Thyroid gland (tissue), 4 donors: ENCODE measurements around the gene ALG12. TPM values are rescaled to one million over a fixed set of nuclear protein-coding genes. Genes with fewer than 3 reads are reported as not detected.

ENCODE experiments used
- DNase-seq, 2 donors: peaks; one replicate each; pipeline ENCODE4 v3.0.0-alpha.2; 2019
- H3K27ac ChIP-seq, 3 donors: fragments of 200-600 bp; sonication (generic); 1 replicate in 2 of 3; 2 replicates in 1 of 3; pipeline ENCODE4 v1.5.1; 2016 to 2019; ENCODE audit warnings: mild to moderate bottlenecking in 1 of 3, moderate library complexity in 1 of 3
- H3K27me3 ChIP-seq: fragments of 200-600 bp; sonication (generic); one replicate; pipeline ENCODE4 v1.5.1; 2019
- H3K36me3 ChIP-seq, 2 donors: fragments of 200-600 bp; sonication (generic); one replicate each; pipeline ENCODE4 v1.5.1; 2016 to 2019
- H3K4me1 ChIP-seq, 2 donors: fragments of 200-600 bp; sonication (generic); one replicate each; pipeline ENCODE4 v1.5.1; 2017 to 2019
- H3K4me3 ChIP-seq, 3 donors: fragments of 200-600 bp; sonication (generic); replicated peaks in 1 of 3; 1 replicate in 2 of 3; 2 replicates in 1 of 3; pipeline ENCODE4 v1.5.1; 2016; ENCODE audit warnings: mild to moderate bottlenecking in 1 of 3
- H3K9me3 ChIP-seq: fragments of 200-600 bp; sonication (generic); one replicate; pipeline ENCODE4 v1.5.1; 2017
- POLR2A ChIP-seq, 2 donors: fragments of 450-650 bp; IDR thresholded peaks; one replicate each; pipeline ENCODE4 v1.6.1; 2017; ENCODE audit warnings: antibody characterized with exemption in 2 of 2, mild to moderate bottlenecking in 2 of 2, moderate library complexity in 1 of 2
- WGBS, 2 donors: methylation state at CpG; one replicate each; pipeline ENCODE4 v1.1.5; 2017; 5-methylcytosine and 5-hydroxymethylcytosine counted together
- intact Hi-C: fragments of 100-400 bp; cut with DNase I; formaldehyde crosslinking; loops from one replicate; pipeline ENCODE4 v1.15.1; 2023
- total RNA-seq, 4 donors: library from RNA; depleted of rRNA; stranded (reverse); fragments of >200 nt; gene quantifications; one replicate each; pipeline ENCODE4 v1.2.3, GENCODE V29; 2016
- TF ChIP-seq, protein P1 (sequence below), 6 experiments: fragments of 200-600 bp in 3 of 6; fragments of 450-650 bp in 3 of 6; sonication (generic) in 3 of 6; IDR thresholded peaks; one replicate each; pipeline ENCODE4 v1.5.1; 2016 to 2019; ENCODE audit warnings: antibody characterized with exemption in 6 of 6, mild to moderate bottlenecking in 2 of 6, inconsistent platforms in 1 of 6, moderate library complexity in 1 of 6

Gene ALG12
- total RNA-seq, 4 donors from 2014 or later, result 25.5 to 60.5 (median 52.2) TPM

DNA sequence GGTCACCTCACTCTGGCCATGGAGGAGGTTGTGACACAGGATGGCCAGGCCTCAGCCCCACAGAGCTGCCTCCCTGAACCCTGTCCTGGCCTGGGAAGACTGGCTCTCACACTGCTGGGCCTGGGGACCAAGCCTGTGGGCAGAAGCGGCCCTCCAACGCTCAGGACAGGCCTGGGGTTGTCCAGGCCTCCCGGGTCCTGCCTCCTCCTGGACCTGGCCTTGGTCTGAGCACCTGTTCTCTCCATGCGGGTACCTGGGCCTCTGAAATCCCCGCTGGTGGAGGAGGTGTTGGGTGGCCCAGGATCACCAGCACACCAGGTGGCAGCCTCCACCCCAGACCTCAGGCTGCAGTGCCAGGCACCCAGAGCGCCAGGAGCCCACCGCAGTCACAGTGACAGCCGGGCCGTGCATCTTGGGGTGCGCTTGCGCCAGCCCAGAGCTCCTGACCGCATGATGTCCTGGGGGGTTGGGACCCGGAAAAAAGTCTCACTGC is 26.2 kb upstream of the ALG12 start:
- H3K4me1 ChIP-seq, result peaks cover 18 to 31% of the 10 kb centered on the region in 2 donors
- 100% methylated on average over 10 of the region's 13 CpGs; no CpG with 5 or more reads in 1 of the 2 donors for WGBS, 2 donors
- no peak overlapping the region for H3K4me3 ChIP-seq
- no peak for TF ChIP-seq POLR2A (IDR thresholded peaks at IDR 0.05)
- TF ChIP-seq, protein P1, sequence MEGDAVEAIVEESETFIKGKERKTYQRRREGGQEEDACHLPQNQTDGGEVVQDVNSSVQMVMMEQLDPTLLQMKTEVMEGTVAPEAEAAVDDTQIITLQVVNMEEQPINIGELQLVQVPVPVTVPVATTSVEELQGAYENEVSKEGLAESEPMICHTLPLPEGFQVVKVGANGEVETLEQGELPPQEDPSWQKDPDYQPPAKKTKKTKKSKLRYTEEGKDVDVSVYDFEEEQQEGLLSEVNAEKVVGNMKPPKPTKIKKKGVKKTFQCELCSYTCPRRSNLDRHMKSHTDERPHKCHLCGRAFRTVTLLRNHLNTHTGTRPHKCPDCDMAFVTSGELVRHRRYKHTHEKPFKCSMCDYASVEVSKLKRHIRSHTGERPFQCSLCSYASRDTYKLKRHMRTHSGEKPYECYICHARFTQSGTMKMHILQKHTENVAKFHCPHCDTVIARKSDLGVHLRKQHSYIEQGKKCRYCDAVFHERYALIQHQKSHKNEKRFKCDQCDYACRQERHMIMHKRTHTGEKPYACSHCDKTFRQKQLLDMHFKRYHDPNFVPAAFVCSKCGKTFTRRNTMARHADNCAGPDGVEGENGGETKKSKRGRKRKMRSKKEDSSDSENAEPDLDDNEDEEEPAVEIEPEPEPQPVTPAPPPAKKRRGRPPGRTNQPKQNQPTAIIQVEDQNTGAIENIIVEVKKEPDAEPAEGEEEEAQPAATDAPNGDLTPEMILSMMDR (IDR thresholded peaks at IDR 0.05), result no peak
- DNase-seq, result no peak
- H3K36me3 ChIP-seq, result no peaks in the 10 kb centered on the region
- intact Hi-C loops, result no loop called here
- no peaks in the 10 kb centered on the region for H3K27me3 ChIP-seq
- no peaks in the 10 kb centered on the region for H3K9me3 ChIP-seq
- no peak overlapping the region for H3K27ac ChIP-seq

DNA sequence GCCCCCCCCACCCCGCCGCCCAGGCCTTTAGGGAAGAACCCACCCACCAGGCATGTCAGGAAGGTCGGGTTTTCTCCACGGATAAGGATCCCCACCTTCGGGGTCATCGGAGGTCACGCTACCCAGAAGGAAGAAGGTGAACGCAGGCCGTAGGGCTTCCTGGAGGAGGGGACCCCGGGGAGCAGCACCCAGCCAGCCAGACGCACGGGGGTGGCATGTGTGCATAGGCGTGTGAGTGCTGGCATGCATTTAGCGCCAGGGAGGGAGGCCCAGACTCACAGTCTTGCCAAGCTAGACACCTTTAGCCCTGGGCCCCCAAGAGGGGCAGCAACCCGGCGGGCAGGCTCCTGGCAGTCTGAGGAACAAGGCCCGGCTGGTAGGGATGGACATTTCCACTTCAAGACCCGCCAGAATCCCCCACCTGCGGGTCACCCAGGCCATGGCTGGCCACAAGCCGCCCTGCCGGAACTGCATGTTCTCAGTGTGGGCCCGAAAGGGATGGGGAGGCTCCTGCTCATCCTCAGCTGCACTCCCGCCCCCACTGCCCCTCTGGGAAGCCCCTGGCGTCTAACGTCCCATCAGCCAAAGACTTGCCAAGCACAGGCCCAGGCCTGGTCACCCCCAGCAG is 25.6 kb upstream of the ALG12 start:
- 86% methylated on average over 11 to 25 of the region's 25 CpGs for WGBS, 2 donors
- no peak for TF ChIP-seq POLR2A (IDR thresholded peaks at IDR 0.05)
- TF ChIP-seq, protein P1 (IDR thresholded peaks at IDR 0.05), result no peak
- Histone ChIP-seq H3K4me3 (no peak overlapping the region), H3K27ac (no peak overlapping the region), H3K27me3 (no peaks in the 10 kb centered on the region), H3K9me3 (no peaks in the 10 kb centered on the region), H3K4me1 (peaks cover 13 to 31% of the 10 kb centered on the region in 2 donors), H3K36me3 (no peaks in the 10 kb centered on the region)
- DNase-seq, result no peak
- intact Hi-C loops, result no loop called here

DNA sequence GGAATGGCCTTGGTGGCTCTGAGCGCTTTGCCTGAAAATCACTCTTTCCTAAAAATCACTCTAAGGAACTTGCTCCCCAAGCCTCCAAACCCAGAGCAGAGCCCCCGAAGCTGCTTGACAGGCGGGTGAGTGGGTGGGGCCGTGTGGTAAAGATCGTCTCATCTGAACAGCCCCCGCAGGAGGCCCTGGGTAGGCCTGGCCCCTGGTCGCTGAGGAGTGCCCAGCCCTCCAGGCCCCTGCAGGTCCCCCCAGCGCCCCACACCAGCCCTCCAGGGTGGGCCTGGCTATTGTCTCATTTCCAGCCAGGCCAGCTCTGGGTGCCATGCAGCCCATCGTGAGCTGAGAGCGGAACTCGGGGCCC is 25.1 kb upstream of the ALG12 start:
- H3K9me3 ChIP-seq, result no peaks in the 10 kb centered on the region
- WGBS, 2 donors, result 86 to 92% methylated on average over 4 to 7 of the region's 11 CpGs
- no peak for DNase-seq
- no peaks in the 10 kb centered on the region for H3K36me3 ChIP-seq
- peaks cover 8 to 30% of the 10 kb centered on the region in 2 donors for H3K4me1 ChIP-seq
- TF ChIP-seq, protein P1 (IDR thresholded peaks at IDR 0.05), result no peak
- TF ChIP-seq POLR2A (IDR thresholded peaks at IDR 0.05), result no peak
- H3K27ac ChIP-seq, result no peak overlapping the region
- no peaks in the 10 kb centered on the region for H3K27me3 ChIP-seq
- intact Hi-C loops, result no loop called here
- H3K4me3 ChIP-seq, result no peak overlapping the region

DNA sequence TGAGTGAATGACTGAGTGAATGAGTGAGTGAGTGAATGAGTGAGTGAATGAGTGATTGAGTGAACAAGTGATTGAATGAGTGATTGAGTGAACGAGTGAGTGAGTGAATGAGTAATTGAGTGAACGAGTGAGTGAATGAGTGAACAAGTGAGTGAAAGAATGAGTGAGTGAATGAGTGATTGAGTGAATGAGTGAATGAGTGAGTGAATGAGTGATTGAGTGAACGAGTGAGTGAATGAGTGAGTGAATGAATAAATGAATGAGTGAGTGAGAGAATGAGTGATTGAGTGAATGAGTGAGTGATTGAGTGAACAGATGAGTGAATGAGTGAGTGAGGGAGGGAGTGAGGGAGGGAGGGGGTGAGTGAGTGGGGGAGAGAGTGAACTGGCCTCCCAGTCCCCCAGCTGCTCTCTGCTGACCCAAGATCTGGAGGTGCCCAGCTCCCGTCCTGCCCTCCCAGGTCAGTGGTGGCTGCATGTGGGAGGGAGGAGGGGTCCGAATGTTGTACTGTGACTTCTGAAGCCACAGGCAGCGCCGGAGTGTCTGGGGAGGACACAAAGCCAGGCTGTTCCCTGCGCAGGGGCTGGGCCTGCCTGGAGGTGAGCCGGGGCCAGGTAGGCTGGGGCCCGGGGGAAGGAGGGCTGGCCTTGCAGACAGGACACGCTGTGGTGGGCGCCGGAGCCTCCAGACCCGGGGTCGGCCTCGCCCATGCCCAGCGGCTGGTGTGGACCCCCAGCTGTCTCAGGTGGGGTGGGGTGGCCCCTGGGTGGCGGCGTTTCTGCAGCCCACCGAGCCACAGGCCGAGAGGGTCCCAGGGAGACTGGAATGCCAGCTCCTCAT is 24.5 kb upstream of the ALG12 start:
- WGBS, 2 donors, result 85 to 86% methylated on average over 16 to 20 of the region's 21 CpGs
- DNase-seq, result no peak
- Histone ChIP-seq H3K27me3 (no peaks in the 10 kb centered on the region), H3K9me3 (no peaks in the 10 kb centered on the region), H3K4me3 (no peak overlapping the region), H3K27ac (no peak overlapping the region), H3K4me1 (peaks cover 2 to 24% of the 10 kb centered on the region in 2 donors), H3K36me3 (no peaks in the 10 kb centered on the region)
- TF ChIP-seq, protein P1 (IDR thresholded peaks at IDR 0.05), result no peak
- intact Hi-C loops, result no loop called here
